IMR-90 (cell line): ENCODE results near the gene RHOBTB1. TPM values are rescaled to one million over a fixed set of nuclear protein-coding genes. Genes with fewer than 3 reads are reported as not detected.

ENCODE experiments used
- ATAC-seq: fragments of 200-7000 bp; cut with Tn5 transposase; 2 replicates; pipeline ENCODE4 v1.9.1; 2020; ENCODE audit warnings: low read depth, mild to moderate bottlenecking, moderate library complexity
- BruUV-seq: library from RNA; stranded (reverse); fragments of 400-500 nt; replicated peaks from 2 replicates; lab custom pipeline; 2021; lab: Mats Ljungman, UMichigan
- CTCF ChIA-PET: fragments of 300-600 bp; formaldehyde crosslinking; extraction: SDS; loops from one replicate; lab custom pipeline; 2021; ENCODE audit warnings: antibody characterized with exemption; lab: Yijun Ruan, JAX
- POLR2A ChIA-PET: fragments of 300-600 bp; sonication (Branson Sonifier 250); formaldehyde crosslinking; loops from one replicate; lab custom pipeline; 2022; ENCODE audit warnings: antibody characterized with exemption; ENCODE audit not compliant: unreplicated experiment; lab: Charles Lee
- DNase-seq: peaks from one replicate; pipeline ENCODE4 v3.0.0; 2013
- H2AFZ ChIP-seq: replicated peaks from 2 replicates; pipeline ENCODE3; 2013; ENCODE audit warnings: low read length, mild to moderate bottlenecking; ENCODE audit not compliant: poor library complexity
- H2AK5ac ChIP-seq: 2 replicates; pipeline ENCODE4 v1.6.1; 2013; ENCODE audit warnings: low read depth, low read length, inconsistent platforms
- H2AK9ac ChIP-seq: replicated peaks from 2 replicates; pipeline ENCODE3; 2013; ENCODE audit warnings: mild to moderate bottlenecking, low read depth, low read length, moderate library complexity; ENCODE audit not compliant: poor library complexity
- H2BK120ac ChIP-seq: 2 replicates; pipeline ENCODE4 v1.6.1; 2013; ENCODE audit warnings: low read depth, low read length, inconsistent platforms
- H2BK15ac ChIP-seq: 3 replicates; pipeline ENCODE4 v1.6.1; 2013; ENCODE audit warnings: low read depth, low read length, inconsistent platforms
- H2BK20ac ChIP-seq: 2 replicates; pipeline ENCODE4 v1.6.1; 2013; ENCODE audit warnings: low read depth, mild to moderate bottlenecking, inconsistent platforms, low read length, moderate library complexity
- H2BK5ac ChIP-seq: 2 replicates; pipeline ENCODE4 v1.6.1; 2013; ENCODE audit warnings: mild to moderate bottlenecking, low read depth, low read length, inconsistent platforms; ENCODE audit not compliant: poor library complexity, severe bottlenecking
- H3K14ac ChIP-seq: replicated peaks from 2 replicates; pipeline ENCODE4 v1.6.1; 2013; ENCODE audit warnings: low read depth, low read length, inconsistent platforms
- H3K18ac ChIP-seq: 2 replicates; pipeline ENCODE4 v1.6.1; 2013; ENCODE audit warnings: low read depth, low read length, control low read depth
- H3K23ac ChIP-seq: 2 replicates; pipeline ENCODE4 v1.6.1; 2013; ENCODE audit warnings: low read depth, low read length, inconsistent platforms
- H3K27ac ChIP-seq: 2 replicates; pipeline ENCODE4 v1.5.1; 2013; ENCODE audit warnings: mild to moderate bottlenecking, control low read depth, low read length; ENCODE audit not compliant: insufficient read depth
- H3K27me3 ChIP-seq: 2 replicates; pipeline ENCODE4 v1.6.1; 2013; ENCODE audit warnings: low read length; ENCODE audit not compliant: control insufficient read depth, insufficient read depth
- H3K36me3 ChIP-seq: 2 replicates; pipeline ENCODE4 v1.6.1; 2013; ENCODE audit warnings: low read length, mixed read lengths; ENCODE audit not compliant: control insufficient read depth, insufficient read depth
- H3K4ac ChIP-seq: 2 replicates; pipeline ENCODE4 v1.6.1; 2013; ENCODE audit warnings: low read depth, low read length, inconsistent platforms
- H3K4me1 ChIP-seq: 2 replicates; pipeline ENCODE4 v1.6.1; 2013; ENCODE audit warnings: low read length, mixed read lengths; ENCODE audit not compliant: control insufficient read depth, insufficient read depth
- H3K4me2 ChIP-seq: 2 replicates; pipeline ENCODE4 v1.6.1; 2013; ENCODE audit warnings: low read depth, mild to moderate bottlenecking, control low read depth, low read length, moderate library complexity
- H3K4me3 ChIP-seq: 2 replicates; pipeline ENCODE4 v1.5.1; 2013; ENCODE audit warnings: low read depth, mild to moderate bottlenecking, control low read depth, low read length, moderate library complexity; ENCODE audit not compliant: insufficient read depth
- H3K56ac ChIP-seq: 2 replicates; pipeline ENCODE4 v1.6.1; 2013; ENCODE audit warnings: low read length, inconsistent platforms; ENCODE audit not compliant: insufficient read depth; ENCODE audit errors: extremely low read depth
- H3K79me1 ChIP-seq, 2 experiments: 2 replicates each; pipeline ENCODE4 v1.6.1; 2013; ENCODE audit warnings: low read length in 2 of 2, inconsistent platforms in 1 of 2, low read depth in 1 of 2
- H3K9ac ChIP-seq: 2 replicates; pipeline ENCODE4 v1.6.1; 2013; ENCODE audit warnings: low read depth, low read length, control low read depth
- H3K9me1 ChIP-seq: 2 replicates; pipeline ENCODE4 v1.6.1; 2013; ENCODE audit warnings: low read length, inconsistent platforms; ENCODE audit not compliant: insufficient read depth
- H3K9me3 ChIP-seq: 2 replicates; pipeline ENCODE4 v1.6.1; 2013; ENCODE audit warnings: low read length; ENCODE audit not compliant: control insufficient read depth, insufficient read depth
- H4K20me1 ChIP-seq: 2 replicates; pipeline ENCODE4 v1.6.1; 2013; ENCODE audit warnings: low read length, inconsistent platforms; ENCODE audit not compliant: insufficient read depth
- H4K5ac ChIP-seq: 2 replicates; pipeline ENCODE4 v1.6.1; 2013; ENCODE audit warnings: mild to moderate bottlenecking, low read depth, low read length, control low read depth
- H4K8ac ChIP-seq, 2 experiments: 2 replicates each; pipeline ENCODE4 v1.6.1; 2013; ENCODE audit warnings: low read depth in 2 of 2, low read length in 2 of 2, control low read depth in 1 of 2, inconsistent platforms in 1 of 2
- H4K91ac ChIP-seq: 2 replicates; pipeline ENCODE4 v1.6.1; 2013; ENCODE audit warnings: low read depth, low read length, inconsistent platforms; ENCODE audit not compliant: insufficient read depth
- BHLHE40 ChIP-seq: fragments of 150-350 bp; IDR thresholded peaks from 2 replicates; pipeline ENCODE4 v1.6.1; 2016; ENCODE audit warnings: mild to moderate bottlenecking, low read depth, low read length
- CEBPB ChIP-seq: IDR thresholded peaks from 2 replicates; pipeline ENCODE4 v1.6.1; 2012; ENCODE audit warnings: low read depth, low read length, improper control_type of control experiment
- CHD1 ChIP-seq: IDR thresholded peaks from 2 replicates; pipeline ENCODE4 v1.6.1; 2012; ENCODE audit warnings: low read depth, low read length, improper control_type of control experiment
- ELK1 ChIP-seq: fragments of 150-350 bp; IDR thresholded peaks from 2 replicates; pipeline ENCODE4 v1.6.1; 2016; ENCODE audit warnings: low read depth, mild to moderate bottlenecking, low read length, moderate library complexity, borderline replicate concordance
- MAFK ChIP-seq: IDR thresholded peaks from 2 replicates; pipeline ENCODE4 v1.6.1; 2012; ENCODE audit warnings: low read depth, low read length, improper control_type of control experiment
- NFE2L2 ChIP-seq: fragments of 150-350 bp; IDR thresholded peaks from 2 replicates; pipeline ENCODE4 v1.6.1; 2016; ENCODE audit warnings: low read depth, mild to moderate bottlenecking, low read length
- POLR2A ChIP-seq: IDR thresholded peaks from 2 replicates; pipeline ENCODE4 v1.6.1; 2012; ENCODE audit warnings: mild to moderate bottlenecking, low read depth, low read length
- RFX5 ChIP-seq: IDR thresholded peaks from 2 replicates; pipeline ENCODE4 v1.8.0; 2012; ENCODE audit warnings: low read depth, mild to moderate bottlenecking, low read length, moderate library complexity
- SMC3 ChIP-seq: fragments of 150-350 bp; IDR thresholded peaks from 2 replicates; pipeline ENCODE4 v1.6.1; 2016; ENCODE audit warnings: low read depth, mild to moderate bottlenecking, antibody characterized with exemption, low read length, moderate library complexity
- WGBS, 2 experiments: methylation state at CpG; one replicate each; pipeline versions ENCODE4 v1.1.5 to v1.1.7; 2013; ENCODE audit warnings: missing lambda C conversion rate in 2 of 2; ENCODE audit not compliant: insufficient read length in 1 of 2; ENCODE audit errors: extremely low coverage in 2 of 2; 5-methylcytosine and 5-hydroxymethylcytosine counted together
- dilution Hi-C: fragments of 300-500 bp; cut with HindIII; formaldehyde crosslinking; loops from one replicate; pipeline ENCODE4 v1.14.3; 2018; ENCODE audit warnings: low sequenced_read_pairs; ENCODE audit not compliant: unreplicated experiment
- in situ Hi-C: fragments of 300-500 bp; cut with MboI; formaldehyde crosslinking; loops from 3 replicates; pipeline ENCODE4 v1.14.3; 2019; ENCODE audit warnings: low sequenced_read_pairs, inconsistent platforms, mixed read lengths
- intact Hi-C: fragments of 100-400 bp; cut with micrococcal nuclease; formaldehyde crosslinking; loops from 2 replicates; pipeline ENCODE4 v1.10.0; 2022
- polyA plus RNA-seq, 3 experiments: library from polyadenylated mRNA; depleted of rRNA; stranded (reverse); fragments of >200 nt; gene quantifications; 2 replicates each; pipeline ENCODE4 v1.2.3, GENCODE V29; 2012; ENCODE audit warnings: low replicate concordance in 1 of 3
- total RNA-seq: library from RNA; depleted of rRNA; stranded (reverse); fragments of >200 nt; gene quantifications from 2 replicates; pipeline ENCODE4 v1.2.3, GENCODE V29; 2012
- TF ChIP-seq, protein P1 (sequence below): fragments of 150-350 bp; IDR thresholded peaks from 2 replicates; pipeline ENCODE4 v1.6.1; 2017; ENCODE audit warnings: mild to moderate bottlenecking, antibody characterized with exemption, low read length, low read depth
- TF ChIP-seq, protein P2 (sequence below): conservative IDR thresholded peaks from 2 replicates; pipeline ENCODE4 v1.5.1; 2012; ENCODE audit warnings: mild to moderate bottlenecking, low read depth, low read length, improper control_type of control experiment

RHOBTB1 gene
- total and polyA plus RNA-seq, 2 of the 4 experiments (the other 2 are of a cell fraction): 8.9 to 15.2 TPM

- H3K23ac ChIP-seq: no peak overlapping the region
- peak overlapping the region; percentile 15; the same call in 1 of the 2 replicates for H2BK120ac ChIP-seq
- H3K9me3 ChIP-seq: no peaks in the 10 kb centered on the region
- H2BK20ac ChIP-seq: no peak overlapping the region; the same call in 1 of the 2 replicates
- peaks cover 13% of the 10 kb centered on the region for H3K9me1 ChIP-seq
- H3K4ac ChIP-seq: no peak overlapping the region
- no peak overlapping the region for H3K4me3 ChIP-seq
- H2AK5ac ChIP-seq: no peak overlapping the region
- H4K20me1 ChIP-seq: peaks cover 3% of the 10 kb centered on the region; the same call in 1 of the 2 replicates
- H3K56ac ChIP-seq: no peak overlapping the region
- intact Hi-C loops: loop anchor here (5.0 kb wide), 1 partner anchor 119 kb away; the partner anchor contains the start of gene RHOBTB1
- H3K36me3 ChIP-seq: no peaks in the 10 kb centered on the region
- in situ Hi-C loops: loop anchor here (25.0 kb wide), 2 partner anchors 1214 to 1414 kb away; no protein-coding TSS in a partner anchor
- H2AK9ac ChIP-seq: no peak overlapping the region
- TF ChIP-seq BHLHE40 (no peak), MAFK (no peak), POLR2A (no peak), SMC3 (no peak), NFE2L2 (no peak), ELK1 (no peak), RFX5 (no peak), CEBPB (no peak), CHD1 (no peak)
- TF ChIP-seq, protein P1, sequence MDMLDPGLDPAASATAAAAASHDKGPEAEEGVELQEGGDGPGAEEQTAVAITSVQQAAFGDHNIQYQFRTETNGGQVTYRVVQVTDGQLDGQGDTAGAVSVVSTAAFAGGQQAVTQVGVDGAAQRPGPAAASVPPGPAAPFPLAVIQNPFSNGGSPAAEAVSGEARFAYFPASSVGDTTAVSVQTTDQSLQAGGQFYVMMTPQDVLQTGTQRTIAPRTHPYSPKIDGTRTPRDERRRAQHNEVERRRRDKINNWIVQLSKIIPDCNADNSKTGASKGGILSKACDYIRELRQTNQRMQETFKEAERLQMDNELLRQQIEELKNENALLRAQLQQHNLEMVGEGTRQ: no peak
- TF ChIP-seq, protein P2, sequence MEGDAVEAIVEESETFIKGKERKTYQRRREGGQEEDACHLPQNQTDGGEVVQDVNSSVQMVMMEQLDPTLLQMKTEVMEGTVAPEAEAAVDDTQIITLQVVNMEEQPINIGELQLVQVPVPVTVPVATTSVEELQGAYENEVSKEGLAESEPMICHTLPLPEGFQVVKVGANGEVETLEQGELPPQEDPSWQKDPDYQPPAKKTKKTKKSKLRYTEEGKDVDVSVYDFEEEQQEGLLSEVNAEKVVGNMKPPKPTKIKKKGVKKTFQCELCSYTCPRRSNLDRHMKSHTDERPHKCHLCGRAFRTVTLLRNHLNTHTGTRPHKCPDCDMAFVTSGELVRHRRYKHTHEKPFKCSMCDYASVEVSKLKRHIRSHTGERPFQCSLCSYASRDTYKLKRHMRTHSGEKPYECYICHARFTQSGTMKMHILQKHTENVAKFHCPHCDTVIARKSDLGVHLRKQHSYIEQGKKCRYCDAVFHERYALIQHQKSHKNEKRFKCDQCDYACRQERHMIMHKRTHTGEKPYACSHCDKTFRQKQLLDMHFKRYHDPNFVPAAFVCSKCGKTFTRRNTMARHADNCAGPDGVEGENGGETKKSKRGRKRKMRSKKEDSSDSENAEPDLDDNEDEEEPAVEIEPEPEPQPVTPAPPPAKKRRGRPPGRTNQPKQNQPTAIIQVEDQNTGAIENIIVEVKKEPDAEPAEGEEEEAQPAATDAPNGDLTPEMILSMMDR: no peak
- peaks cover 15% of the 10 kb centered on the region for H3K4me1 ChIP-seq
- H3K79me1 ChIP-seq: no peaks in the 10 kb centered on the region
- H3K4me2 ChIP-seq: no peak overlapping the region
- ATAC-seq (no peak), DNase-seq (no peak)
- no TSS peak for BruUV-seq
- H4K8ac ChIP-seq: no peak overlapping the region
- no peak overlapping the region for H3K9ac ChIP-seq
- no CpG with 5 or more reads among the region's 1 CpG for WGBS, 2 experiments
- H2BK15ac ChIP-seq: no peak overlapping the region; the same call in 2 of the 3 replicates
- no peak overlapping the region for H3K14ac ChIP-seq
- H4K91ac ChIP-seq: no peak overlapping the region
- CTCF ChIA-PET: no interaction called here
- POLR2A ChIA-PET: no interaction called here
- H3K27me3 ChIP-seq: no peaks in the 10 kb centered on the region
- no peak overlapping the region for H3K18ac ChIP-seq
- H4K5ac ChIP-seq: no peak overlapping the region
- dilution Hi-C loops: no loop called here
- H2AFZ ChIP-seq: no peak overlapping the region
- H2BK5ac ChIP-seq: no peak overlapping the region
- H3K27ac ChIP-seq: no peak overlapping the region
These were observed 120.7 kb downstream of the RHOBTB1 start for GRCh38 chr10:60823324-60823723.
